ENCODE results near the gene PPP1R26. TPM values are rescaled to one million over a fixed set of nuclear protein-coding genes. Genes with fewer than 3 reads are reported as not detected.

PPP1R26 gene
- total and polyA plus RNA-seq, 9 of the 15 experiments (the other 6 are each of a cell fraction or from before 2014, with no cell fraction given) = 0.77 to 26.8 (median 9.3) TPM

DNA sequence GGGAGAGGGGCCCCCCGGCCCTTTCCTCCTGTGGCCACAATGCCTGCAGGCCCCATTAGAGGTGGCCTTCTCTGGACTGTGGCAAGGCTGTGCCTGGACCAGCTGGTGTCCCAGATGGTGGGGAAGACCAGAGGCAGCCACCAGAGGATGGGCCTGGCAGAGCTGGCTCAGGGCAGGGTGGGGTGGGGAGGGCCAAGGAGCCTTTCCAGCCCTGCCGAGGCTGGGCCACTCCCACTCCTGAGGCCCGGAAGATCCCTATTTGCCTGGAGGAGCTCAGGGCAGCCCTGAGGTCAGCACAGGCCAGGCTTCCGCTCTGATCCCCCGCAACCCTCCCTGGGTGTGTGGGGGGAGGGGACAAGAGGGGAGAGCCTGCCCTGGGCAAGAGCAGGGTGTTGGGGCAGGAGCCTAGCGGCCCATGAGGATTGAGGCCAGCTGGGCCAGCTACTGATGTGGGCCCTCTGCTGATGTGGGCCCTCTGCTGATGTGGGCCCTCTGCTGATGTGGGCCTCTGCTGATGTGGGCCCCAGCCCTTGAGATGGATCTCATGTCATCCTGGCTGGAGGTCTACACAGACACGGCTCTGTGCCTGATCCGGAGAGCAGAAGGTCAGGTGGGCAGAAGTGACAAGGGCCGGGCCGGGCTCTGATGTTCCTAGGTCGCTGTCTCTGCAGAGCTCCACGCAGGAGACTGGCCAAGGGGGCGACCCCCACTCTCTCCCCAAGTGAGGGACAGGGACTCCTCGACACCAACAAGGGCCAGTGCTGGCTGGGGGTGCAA lies 26.9 kb downstream of the PPP1R26 start (continued):
- no peak for TF ChIP-seq EZH2 (IDR thresholded peaks at IDR 0.05; ENCODE audit: borderline replicate concordance, low read depth, low read length)
- no peak for TF ChIP-seq PHTF2 (CRISPR knock-in tag; IDR thresholded peaks at IDR 0.05)
- peak; percentile 90; the same call in 1 of the 2 replicates for TF ChIP-seq RNF2 (IDR thresholded peaks at IDR 0.05)
- peak; percentile 45; the same call in 1 of the 2 replicates for TF ChIP-seq EP300 (IDR thresholded peaks at IDR 0.05; ENCODE audit: low read length)
- TF ChIP-seq RFX5 (IDR thresholded peaks at IDR 0.05; ENCODE audit: low read depth, low read length) = no peak
- no peak for TF ChIP-seq ZNF507 (tag; conservative IDR thresholded peaks at IDR 0.05)
- no peak for TF ChIP-seq HIVEP1 (CRISPR knock-in tag; IDR thresholded peaks at IDR 0.05)
- TF ChIP-seq, protein P1, sequence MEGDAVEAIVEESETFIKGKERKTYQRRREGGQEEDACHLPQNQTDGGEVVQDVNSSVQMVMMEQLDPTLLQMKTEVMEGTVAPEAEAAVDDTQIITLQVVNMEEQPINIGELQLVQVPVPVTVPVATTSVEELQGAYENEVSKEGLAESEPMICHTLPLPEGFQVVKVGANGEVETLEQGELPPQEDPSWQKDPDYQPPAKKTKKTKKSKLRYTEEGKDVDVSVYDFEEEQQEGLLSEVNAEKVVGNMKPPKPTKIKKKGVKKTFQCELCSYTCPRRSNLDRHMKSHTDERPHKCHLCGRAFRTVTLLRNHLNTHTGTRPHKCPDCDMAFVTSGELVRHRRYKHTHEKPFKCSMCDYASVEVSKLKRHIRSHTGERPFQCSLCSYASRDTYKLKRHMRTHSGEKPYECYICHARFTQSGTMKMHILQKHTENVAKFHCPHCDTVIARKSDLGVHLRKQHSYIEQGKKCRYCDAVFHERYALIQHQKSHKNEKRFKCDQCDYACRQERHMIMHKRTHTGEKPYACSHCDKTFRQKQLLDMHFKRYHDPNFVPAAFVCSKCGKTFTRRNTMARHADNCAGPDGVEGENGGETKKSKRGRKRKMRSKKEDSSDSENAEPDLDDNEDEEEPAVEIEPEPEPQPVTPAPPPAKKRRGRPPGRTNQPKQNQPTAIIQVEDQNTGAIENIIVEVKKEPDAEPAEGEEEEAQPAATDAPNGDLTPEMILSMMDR (IDR thresholded peaks at IDR 0.05 in 2 of 3, conservative IDR thresholded peaks at IDR 0.05 in 1 of 3; ENCODE audit: insufficient read depth in 2 of 3, low read depth in 1 of 3, low read length in 3 of 3) = no peak
- no peak for TF ChIP-seq U2AF1 (optimal IDR thresholded peaks at IDR 0.05; ENCODE audit: low read depth, low read length)
- no peak for TF ChIP-seq TRIM28 (IDR thresholded peaks at IDR 0.05)
- TF ChIP-seq ZNF408 (CRISPR knock-in tag; IDR thresholded peaks at IDR 0.05; ENCODE audit: low read depth) = no peak
- TF ChIP-seq, protein P2, sequence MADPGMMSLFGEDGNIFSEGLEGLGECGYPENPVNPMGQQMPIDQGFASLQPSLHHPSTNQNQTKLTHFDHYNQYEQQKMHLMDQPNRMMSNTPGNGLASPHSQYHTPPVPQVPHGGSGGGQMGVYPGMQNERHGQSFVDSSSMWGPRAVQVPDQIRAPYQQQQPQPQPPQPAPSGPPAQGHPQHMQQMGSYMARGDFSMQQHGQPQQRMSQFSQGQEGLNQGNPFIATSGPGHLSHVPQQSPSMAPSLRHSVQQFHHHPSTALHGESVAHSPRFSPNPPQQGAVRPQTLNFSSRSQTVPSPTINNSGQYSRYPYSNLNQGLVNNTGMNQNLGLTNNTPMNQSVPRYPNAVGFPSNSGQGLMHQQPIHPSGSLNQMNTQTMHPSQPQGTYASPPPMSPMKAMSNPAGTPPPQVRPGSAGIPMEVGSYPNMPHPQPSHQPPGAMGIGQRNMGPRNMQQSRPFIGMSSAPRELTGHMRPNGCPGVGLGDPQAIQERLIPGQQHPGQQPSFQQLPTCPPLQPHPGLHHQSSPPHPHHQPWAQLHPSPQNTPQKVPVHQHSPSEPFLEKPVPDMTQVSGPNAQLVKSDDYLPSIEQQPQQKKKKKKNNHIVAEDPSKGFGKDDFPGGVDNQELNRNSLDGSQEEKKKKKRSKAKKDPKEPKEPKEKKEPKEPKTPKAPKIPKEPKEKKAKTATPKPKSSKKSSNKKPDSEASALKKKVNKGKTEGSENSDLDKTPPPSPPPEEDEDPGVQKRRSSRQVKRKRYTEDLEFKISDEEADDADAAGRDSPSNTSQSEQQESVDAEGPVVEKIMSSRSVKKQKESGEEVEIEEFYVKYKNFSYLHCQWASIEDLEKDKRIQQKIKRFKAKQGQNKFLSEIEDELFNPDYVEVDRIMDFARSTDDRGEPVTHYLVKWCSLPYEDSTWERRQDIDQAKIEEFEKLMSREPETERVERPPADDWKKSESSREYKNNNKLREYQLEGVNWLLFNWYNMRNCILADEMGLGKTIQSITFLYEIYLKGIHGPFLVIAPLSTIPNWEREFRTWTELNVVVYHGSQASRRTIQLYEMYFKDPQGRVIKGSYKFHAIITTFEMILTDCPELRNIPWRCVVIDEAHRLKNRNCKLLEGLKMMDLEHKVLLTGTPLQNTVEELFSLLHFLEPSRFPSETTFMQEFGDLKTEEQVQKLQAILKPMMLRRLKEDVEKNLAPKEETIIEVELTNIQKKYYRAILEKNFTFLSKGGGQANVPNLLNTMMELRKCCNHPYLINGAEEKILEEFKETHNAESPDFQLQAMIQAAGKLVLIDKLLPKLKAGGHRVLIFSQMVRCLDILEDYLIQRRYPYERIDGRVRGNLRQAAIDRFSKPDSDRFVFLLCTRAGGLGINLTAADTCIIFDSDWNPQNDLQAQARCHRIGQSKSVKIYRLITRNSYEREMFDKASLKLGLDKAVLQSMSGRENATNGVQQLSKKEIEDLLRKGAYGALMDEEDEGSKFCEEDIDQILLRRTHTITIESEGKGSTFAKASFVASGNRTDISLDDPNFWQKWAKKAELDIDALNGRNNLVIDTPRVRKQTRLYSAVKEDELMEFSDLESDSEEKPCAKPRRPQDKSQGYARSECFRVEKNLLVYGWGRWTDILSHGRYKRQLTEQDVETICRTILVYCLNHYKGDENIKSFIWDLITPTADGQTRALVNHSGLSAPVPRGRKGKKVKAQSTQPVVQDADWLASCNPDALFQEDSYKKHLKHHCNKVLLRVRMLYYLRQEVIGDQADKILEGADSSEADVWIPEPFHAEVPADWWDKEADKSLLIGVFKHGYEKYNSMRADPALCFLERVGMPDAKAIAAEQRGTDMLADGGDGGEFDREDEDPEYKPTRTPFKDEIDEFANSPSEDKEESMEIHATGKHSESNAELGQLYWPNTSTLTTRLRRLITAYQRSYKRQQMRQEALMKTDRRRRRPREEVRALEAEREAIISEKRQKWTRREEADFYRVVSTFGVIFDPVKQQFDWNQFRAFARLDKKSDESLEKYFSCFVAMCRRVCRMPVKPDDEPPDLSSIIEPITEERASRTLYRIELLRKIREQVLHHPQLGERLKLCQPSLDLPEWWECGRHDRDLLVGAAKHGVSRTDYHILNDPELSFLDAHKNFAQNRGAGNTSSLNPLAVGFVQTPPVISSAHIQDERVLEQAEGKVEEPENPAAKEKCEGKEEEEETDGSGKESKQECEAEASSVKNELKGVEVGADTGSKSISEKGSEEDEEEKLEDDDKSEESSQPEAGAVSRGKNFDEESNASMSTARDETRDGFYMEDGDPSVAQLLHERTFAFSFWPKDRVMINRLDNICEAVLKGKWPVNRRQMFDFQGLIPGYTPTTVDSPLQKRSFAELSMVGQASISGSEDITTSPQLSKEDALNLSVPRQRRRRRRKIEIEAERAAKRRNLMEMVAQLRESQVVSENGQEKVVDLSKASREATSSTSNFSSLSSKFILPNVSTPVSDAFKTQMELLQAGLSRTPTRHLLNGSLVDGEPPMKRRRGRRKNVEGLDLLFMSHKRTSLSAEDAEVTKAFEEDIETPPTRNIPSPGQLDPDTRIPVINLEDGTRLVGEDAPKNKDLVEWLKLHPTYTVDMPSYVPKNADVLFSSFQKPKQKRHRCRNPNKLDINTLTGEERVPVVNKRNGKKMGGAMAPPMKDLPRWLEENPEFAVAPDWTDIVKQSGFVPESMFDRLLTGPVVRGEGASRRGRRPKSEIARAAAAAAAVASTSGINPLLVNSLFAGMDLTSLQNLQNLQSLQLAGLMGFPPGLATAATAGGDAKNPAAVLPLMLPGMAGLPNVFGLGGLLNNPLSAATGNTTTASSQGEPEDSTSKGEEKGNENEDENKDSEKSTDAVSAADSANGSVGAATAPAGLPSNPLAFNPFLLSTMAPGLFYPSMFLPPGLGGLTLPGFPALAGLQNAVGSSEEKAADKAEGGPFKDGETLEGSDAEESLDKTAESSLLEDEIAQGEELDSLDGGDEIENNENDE (IDR thresholded peaks at IDR 0.05; ENCODE audit: low read depth, low read length) = no peak
- TF ChIP-seq GTF2A2 (tag; IDR thresholded peaks at IDR 0.05) = no peak
- no peak for TF ChIP-seq ZNF76 (CRISPR knock-in tag; IDR thresholded peaks at IDR 0.05; ENCODE audit: borderline replicate concordance)
- peak; percentile 62; the same call in 1 of the 2 replicates for TF ChIP-seq NR2C2 (CRISPR knock-in tag; IDR thresholded peaks at IDR 0.05)
- peak; percentile 71 for TF ChIP-seq NR2C2 (tag; IDR thresholded peaks at IDR 0.05)

Data from K562 (cell line).